Neuron (in vitro differentiated cells): ENCODE data around the gene USP7.
A peak's percentile ranks its signal among the peaks of the same experiment; 100 is the strongest.

Experiments used
- H2AFZ ChIP-seq: one replicate; pipeline ENCODE4 v1.6.1; 2013; ENCODE audit warnings: low read depth, mild to moderate bottlenecking, inconsistent platforms, low read length, moderate library complexity
- H3K27me3 ChIP-seq: one replicate; pipeline ENCODE4 v1.6.1; 2013; ENCODE audit warnings: low read length; ENCODE audit not compliant: insufficient read depth
- H3K36me3 ChIP-seq: one replicate; pipeline ENCODE4 v1.6.1; 2013; ENCODE audit warnings: low read length; ENCODE audit not compliant: insufficient read depth
- H3K4me1 ChIP-seq: one replicate; pipeline ENCODE4 v1.6.1; 2013; ENCODE audit warnings: low read length; ENCODE audit not compliant: insufficient read depth
- H3K4me3 ChIP-seq: 2 replicates; pipeline ENCODE4 v1.5.1; 2013; ENCODE audit warnings: mild to moderate bottlenecking, low read length, moderate library complexity
- H3K9me3 ChIP-seq: one replicate; pipeline ENCODE4 v1.6.1; 2013; ENCODE audit warnings: low read length

Gene USP7

DNA sequence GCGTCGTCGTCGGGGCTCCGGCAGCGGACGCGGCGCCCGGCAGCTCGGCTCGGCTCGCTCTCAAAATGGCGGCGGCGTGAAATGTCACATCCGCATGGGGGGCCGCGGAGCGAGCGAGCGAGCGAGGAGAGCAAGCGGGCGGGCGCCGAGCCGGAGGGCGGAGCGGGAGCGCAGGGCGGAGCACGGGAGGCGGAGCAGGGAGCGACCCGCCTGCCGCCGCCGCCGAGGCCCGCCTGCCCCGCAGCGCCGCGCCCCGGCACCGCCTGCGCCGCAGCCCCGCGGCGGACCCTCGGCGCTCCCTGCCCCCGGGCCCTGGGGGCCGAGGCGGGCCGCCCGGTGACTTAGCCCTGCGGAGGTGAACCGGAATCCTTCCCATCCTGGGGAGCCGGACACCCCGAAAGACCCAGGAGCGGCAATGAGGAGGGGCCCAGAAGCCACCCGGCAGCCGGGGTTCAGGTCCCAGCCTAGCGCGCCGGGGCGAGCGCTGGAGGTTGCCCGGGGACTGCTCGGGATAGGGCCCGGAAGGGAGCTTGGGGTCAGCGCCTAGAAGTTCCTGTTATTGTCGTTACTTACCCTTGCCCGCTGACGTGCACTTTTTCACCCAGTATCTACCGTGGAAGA lies at the start of gene USP7:
Gene USP7 (minus strand): TSS at position 86 of the 621 bp plus-strand sequence. CDS start 621 bp downstream, outside the sequence.
- H2AFZ ChIP-seq, result peak within 1 kb of the TSS; percentile 34
- no peaks in the 10 kb centered on the region for H3K9me3 ChIP-seq
- H3K27me3 ChIP-seq, result no peaks in the 10 kb centered on the region
- H3K4me3 ChIP-seq, result peak within 1 kb of the TSS; percentile 94
- H3K4me1 ChIP-seq, result peaks cover 35% of the 10 kb centered on the region
- no peaks in the 10 kb centered on the region for H3K36me3 ChIP-seq

DNA sequence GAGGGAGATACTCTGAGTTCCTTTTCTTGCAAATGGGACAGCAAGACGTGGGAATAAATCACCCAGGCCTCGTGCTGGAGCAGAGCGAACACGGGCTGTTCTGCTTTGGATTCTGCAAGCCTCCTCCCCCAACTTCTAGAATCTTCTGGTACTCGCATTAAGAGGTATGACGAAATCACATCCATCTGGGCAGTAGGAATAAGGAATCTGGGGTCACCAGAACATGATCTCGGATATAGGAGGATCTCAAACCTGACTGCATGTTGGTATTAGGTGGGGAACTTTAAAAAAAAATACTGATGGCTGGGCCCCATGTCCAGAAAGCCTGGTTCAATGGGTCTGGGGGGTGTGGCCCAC lies 49.8 kb upstream of the USP7 start:
- no peaks in the 10 kb centered on the region for H3K36me3 ChIP-seq
- H2AFZ ChIP-seq, result no peak overlapping the region
- peaks cover 2% of the 10 kb centered on the region for H3K4me1 ChIP-seq
- no peak overlapping the region for H3K4me3 ChIP-seq
- peaks cover 3% of the 10 kb centered on the region for H3K9me3 ChIP-seq
- no peaks in the 10 kb centered on the region for H3K27me3 ChIP-seq

DNA sequence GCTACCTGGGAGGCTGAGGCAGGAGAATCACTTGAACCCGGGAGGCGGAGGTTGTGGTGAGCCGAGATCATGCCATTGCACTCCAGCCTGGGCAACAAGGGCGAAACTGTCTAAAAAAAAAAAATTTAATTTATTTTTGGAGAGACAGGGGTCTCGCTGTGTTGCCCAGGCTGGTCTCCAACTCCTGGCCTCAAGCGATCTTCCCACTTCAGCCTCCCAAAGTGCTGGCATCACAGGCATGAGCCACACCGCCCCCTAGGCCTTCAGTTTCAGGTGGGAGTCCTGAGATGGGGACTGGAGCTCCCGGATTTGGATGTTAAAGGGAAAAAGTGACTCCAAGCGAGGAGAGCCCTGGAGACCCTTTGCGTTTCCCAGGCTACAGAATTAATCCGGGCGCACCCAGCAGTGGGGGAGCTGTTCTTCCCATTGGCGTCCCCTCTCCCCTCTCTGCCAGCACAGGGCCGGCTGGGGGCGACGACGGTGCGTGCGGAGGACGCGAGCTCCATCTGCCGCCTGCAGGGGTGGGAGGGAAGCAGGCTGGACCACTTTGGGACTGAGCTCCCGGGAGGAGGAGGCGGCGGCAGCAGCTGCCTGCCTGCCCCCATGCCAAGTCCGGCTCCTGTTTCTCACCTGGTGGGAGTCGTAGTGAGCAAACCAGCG lies 49.3 kb upstream of the USP7 start:
- Histone ChIP-seq H3K27me3 (no peaks in the 10 kb centered on the region), H3K9me3 (peaks cover 3% of the 10 kb centered on the region), H3K4me3 (no peak overlapping the region), H2AFZ (no peak overlapping the region), H3K4me1 (peaks cover 2% of the 10 kb centered on the region), H3K36me3 (no peaks in the 10 kb centered on the region)

DNA sequence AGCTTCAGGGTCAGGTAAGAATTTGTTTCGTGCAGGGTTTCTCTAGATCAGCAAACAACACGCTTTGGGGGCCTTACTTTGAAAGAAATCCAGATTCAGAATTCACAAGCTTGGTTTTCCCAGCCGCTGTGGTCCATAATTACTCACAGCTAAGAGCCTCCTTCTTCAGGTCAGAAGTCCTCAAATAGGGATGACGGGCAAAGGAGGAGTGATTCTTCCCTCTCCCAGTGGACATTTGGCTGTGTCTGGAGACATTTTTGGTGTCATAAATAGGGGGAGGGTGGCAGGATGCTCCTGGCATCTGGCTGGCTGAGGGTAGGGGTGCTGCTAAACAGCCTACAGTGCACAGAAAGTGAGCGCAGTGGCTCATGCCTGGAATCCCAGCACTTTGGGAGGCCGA lies 48.6 kb upstream of the USP7 start:
- Histone ChIP-seq H3K9me3 (peaks cover 3% of the 10 kb centered on the region), H3K4me3 (no peak overlapping the region), H3K27me3 (no peaks in the 10 kb centered on the region), H2AFZ (no peak overlapping the region), H3K4me1 (peaks cover 2% of the 10 kb centered on the region), H3K36me3 (no peaks in the 10 kb centered on the region)

DNA sequence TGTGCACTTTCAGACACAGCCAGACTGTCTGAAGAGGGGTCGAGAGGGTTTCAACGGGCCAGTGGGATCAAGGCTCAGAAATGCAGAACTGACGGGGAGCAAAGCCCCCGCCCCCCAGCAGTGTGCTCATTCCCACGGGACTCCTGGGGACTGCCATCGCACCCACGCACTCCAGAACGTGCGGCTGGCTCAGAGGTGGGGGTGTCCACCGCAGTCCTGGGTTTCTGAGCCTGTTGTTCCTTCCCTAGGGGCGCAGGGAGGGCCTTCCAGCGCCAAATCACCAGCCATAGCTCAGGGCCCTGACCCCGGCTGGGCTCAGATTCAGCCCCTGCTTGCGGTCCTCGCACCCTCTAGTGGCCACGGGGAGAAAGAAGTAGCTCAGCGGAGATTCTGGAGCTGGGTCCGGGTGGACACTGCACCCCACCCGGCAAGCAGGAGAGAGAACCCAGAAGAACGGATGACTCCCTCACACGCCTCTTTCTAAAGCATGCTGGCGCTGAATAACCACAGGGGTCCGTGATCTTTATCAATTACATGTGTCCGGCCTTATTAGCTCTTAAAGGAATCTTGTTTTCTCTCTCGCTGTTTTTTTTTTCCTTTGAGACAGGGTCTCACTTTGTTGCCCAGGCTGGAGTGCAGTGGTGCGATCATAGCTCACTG lies 45.0 kb upstream of the USP7 start:
- peak overlapping the region; percentile 2 for H3K4me3 ChIP-seq
- H3K4me1 ChIP-seq, result peaks cover 2% of the 10 kb centered on the region
- H2AFZ ChIP-seq, result peak overlapping the region; percentile 23
- no peaks in the 10 kb centered on the region for H3K9me3 ChIP-seq
- H3K36me3 ChIP-seq, result no peaks in the 10 kb centered on the region
- no peaks in the 10 kb centered on the region for H3K27me3 ChIP-seq

DNA sequence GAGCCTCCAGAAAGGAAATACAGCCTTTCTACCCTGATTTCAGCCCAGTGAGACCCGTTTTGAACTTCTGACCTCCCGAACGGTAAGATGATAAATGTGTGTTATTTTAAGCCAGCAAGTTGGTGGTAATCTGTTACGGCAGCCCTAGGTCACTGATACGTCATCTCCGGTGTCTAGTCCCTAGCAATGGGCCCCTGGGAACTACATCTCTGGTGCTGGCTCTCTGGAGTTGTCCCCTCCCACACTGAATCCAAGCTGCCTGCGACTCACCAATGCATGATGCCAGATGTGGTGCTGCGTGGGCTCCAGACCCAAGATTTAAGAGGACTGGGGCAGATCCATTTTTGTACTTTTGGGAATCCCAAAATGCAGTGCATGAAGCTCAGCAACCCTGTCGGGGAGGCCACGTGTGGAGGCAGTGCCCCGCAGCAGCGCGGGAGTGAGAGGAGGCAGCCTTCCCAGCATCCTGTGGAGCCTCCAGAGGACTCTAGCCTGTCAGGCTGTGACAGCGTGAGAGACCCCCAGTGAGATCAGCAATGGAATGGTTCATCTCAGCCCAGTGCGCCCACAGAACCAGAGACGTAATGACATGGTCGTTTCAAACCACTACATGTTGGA lies 43.6 kb upstream of the USP7 start:
- Histone ChIP-seq H3K27me3 (no peaks in the 10 kb centered on the region), H3K4me1 (peaks cover 2% of the 10 kb centered on the region), H3K9me3 (no peaks in the 10 kb centered on the region), H3K4me3 (no peak overlapping the region), H2AFZ (no peak overlapping the region), H3K36me3 (no peaks in the 10 kb centered on the region)

DNA sequence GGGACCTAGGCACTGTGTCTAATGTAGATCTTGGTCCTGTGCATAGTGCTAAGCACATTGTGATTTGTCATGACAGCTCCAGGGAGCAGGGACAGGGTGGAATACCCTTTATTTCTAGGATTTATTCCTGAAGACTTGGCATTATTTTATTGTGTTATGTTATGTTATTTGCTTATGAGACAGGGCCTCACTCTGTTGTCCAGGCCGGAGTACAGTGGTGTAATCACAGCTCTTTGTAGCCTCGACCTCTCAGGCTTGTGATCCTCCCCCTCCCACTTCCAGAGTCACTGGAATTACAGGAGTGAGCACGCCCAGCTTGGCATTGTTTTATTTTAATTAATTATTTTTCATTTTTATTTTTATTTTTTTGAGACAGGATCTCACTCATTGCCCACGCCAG lies 40.5 kb upstream of the USP7 start:
- Histone ChIP-seq H3K9me3 (no peaks in the 10 kb centered on the region), H3K4me3 (no peak overlapping the region), H3K36me3 (no peaks in the 10 kb centered on the region), H3K27me3 (no peaks in the 10 kb centered on the region), H2AFZ (no peak overlapping the region), H3K4me1 (peaks cover 2% of the 10 kb centered on the region)

DNA sequence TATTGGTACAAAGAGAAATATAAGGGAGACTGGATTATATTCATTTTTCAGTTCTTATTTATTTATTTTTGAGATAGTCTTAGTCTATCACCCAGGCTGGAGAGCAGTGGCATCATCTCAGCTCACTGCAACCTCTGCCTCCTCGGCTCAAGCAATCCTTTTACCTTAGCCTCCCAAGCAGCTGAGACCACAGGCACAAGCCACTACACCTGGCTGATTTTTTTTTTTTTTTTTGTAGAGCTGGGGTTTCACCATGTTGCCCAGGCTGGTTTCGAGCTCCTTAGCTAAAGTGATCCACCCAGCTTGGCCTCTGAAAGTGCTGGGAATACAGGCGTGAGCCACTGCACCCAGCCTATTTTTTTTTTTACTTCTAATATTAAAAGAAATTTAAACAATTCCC lies 40.1 kb upstream of the USP7 start:
- Histone ChIP-seq H3K36me3 (no peaks in the 10 kb centered on the region), H3K4me1 (peaks cover 2% of the 10 kb centered on the region), H2AFZ (no peak overlapping the region), H3K9me3 (no peaks in the 10 kb centered on the region), H3K27me3 (no peaks in the 10 kb centered on the region), H3K4me3 (no peak overlapping the region)

DNA sequence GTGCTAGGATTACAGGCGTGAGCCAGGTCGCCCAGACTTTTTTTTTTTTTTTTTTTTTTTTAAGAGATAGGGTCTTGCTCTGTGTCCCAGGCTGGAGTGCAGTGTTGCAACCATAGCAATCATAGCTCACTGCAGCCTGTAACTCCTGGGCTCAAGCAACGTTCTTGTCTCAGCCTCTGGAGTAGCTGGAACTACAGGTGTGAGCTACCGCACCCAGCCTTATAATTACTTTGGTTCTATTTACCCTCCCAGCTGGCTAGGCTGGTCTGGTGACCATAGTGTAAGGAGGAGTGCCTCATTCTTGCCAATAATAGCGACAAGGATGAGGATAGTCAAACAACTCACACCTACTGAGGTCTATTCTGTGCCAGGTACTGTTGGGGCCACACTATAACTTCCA lies 39.6 kb upstream of the USP7 start:
- no peaks in the 10 kb centered on the region for H3K4me1 ChIP-seq
- no peaks in the 10 kb centered on the region for H3K36me3 ChIP-seq
- no peak overlapping the region for H3K4me3 ChIP-seq
- no peaks in the 10 kb centered on the region for H3K27me3 ChIP-seq
- H3K9me3 ChIP-seq, result no peaks in the 10 kb centered on the region
- H2AFZ ChIP-seq, result no peak overlapping the region

DNA sequence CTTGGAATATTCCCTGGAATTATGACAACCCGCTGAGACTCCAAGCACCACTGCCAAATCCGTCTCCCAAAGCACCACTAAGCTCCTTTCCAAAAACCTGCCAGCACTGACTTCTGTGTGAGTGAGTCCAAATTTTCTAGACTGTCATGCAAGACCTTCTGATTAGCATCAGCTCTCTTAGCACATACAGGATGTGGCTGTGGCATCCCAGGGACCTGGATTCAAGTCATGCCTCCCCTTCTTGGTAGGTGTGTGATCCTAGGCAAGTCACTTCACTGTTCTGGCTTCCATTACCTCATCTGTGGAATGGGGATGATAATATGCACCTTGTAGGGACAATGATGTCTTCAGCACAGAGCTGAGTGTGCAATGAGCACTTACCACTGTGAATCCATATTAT lies 38.3 kb upstream of the USP7 start:
- Histone ChIP-seq H3K36me3 (no peaks in the 10 kb centered on the region), H3K4me3 (no peak overlapping the region), H3K4me1 (no peaks in the 10 kb centered on the region), H3K27me3 (no peaks in the 10 kb centered on the region), H3K9me3 (no peaks in the 10 kb centered on the region), H2AFZ (no peak overlapping the region)

DNA sequence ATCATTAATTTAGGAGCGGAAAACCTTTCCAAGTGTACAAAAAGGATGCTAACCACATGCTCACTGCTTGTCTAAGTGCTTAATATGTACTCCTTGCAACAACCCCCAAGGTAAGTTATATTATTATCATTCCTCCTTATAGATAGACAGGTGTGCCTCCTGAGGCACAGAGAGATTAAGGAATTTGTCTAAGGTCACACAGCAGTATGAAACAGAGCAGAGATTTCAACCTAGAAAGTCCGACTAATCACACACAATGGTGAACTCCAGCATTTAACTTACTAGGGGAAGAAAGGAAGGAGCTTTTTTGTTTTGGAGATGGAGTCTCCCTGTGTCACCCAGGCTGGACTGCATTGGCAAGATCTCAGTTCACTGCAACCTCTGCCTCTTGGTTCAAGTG lies 37.0 kb upstream of the USP7 start:
- Histone ChIP-seq H3K4me1 (no peaks in the 10 kb centered on the region), H3K4me3 (no peak overlapping the region), H2AFZ (no peak overlapping the region), H3K27me3 (no peaks in the 10 kb centered on the region), H3K9me3 (peaks cover 2% of the 10 kb centered on the region), H3K36me3 (no peaks in the 10 kb centered on the region)

DNA sequence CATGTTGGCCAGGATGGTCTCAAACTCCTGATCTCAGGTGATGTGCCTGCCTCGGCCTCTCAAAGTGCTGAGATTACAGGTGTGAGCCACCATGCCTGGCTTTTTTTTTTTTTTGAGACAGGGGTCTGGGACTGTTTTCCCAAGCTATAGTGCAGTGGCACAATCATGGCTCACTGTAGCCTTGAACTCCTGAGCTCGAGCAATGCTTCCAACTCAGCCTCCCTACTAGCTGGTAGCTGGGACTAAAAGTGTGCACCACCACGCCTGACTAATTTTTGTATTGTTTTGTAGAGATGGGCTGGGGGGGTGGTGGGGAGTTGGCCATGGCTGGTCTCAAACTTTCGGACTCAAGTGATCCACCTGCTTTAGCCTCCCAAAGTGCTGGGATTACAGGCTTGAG lies 36.1 kb upstream of the USP7 start:
- peaks cover 2% of the 10 kb centered on the region for H3K9me3 ChIP-seq
- H3K36me3 ChIP-seq, result no peaks in the 10 kb centered on the region
- no peaks in the 10 kb centered on the region for H3K27me3 ChIP-seq
- no peaks in the 10 kb centered on the region for H3K4me1 ChIP-seq
- no peak overlapping the region for H3K4me3 ChIP-seq
- no peak overlapping the region for H2AFZ ChIP-seq

DNA sequence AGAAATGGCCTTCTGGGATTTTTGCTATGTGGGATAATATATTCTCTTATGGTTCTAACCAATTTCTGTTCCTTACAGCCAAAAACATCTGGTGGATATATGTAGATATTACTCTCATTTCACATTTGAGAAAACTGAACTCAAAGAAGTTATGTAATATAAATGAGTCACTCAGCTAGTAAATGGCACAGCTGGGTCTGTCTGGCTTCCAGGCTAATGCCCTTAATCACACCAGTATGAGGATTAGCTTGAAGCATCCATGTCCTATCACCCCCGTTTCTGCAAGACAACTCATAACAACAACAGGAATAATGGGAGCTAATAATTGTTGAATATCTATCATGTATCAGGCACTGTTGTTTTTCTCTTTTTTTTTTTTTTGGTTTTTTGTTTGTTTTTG lies 34.4 kb upstream of the USP7 start:
- Histone ChIP-seq H3K36me3 (no peaks in the 10 kb centered on the region), H3K4me3 (no peak overlapping the region), H3K4me1 (no peaks in the 10 kb centered on the region), H3K27me3 (no peaks in the 10 kb centered on the region), H2AFZ (no peak overlapping the region), H3K9me3 (peaks cover 2% of the 10 kb centered on the region)
